ENCODE data around the gene ADIG. TPM values are rescaled to one million over a fixed set of nuclear protein-coding genes. Genes with fewer than 3 reads are reported as not detected.

Gene ADIG
- not detected in 2 replicates for total RNA-seq

GRCh38 chr20:38581013-38581412, at the start of gene ADIG:
Gene ADIG, plus strand, starts transcription at chr20:38581197. Its CDS starts 54 bp downstream, at chr20:38581251.

GRCh38 chr20:38601216-38602184, 20.5 kb downstream of the ADIG start, which contains the start of gene ARHGAP40:
Gene ARHGAP40, plus strand, starts transcription at chr20:38601809.

Other genes starting within 250 kb of the ADIG start
- gene LBP, start 234.7 kb upstream of the ADIG start, total RNA-seq, result 1.1 TPM in 1 of 2 replicates, not detected in the other
- gene SNHG17, start 145.9 kb upstream of the ADIG start, total RNA-seq, result 22.9 and 42.4 TPM in 2 replicates
- gene RALGAPB, start 108.4 kb upstream of the ADIG start, total RNA-seq, result 14.1 and 19.3 TPM in 2 replicates
- not detected in 2 replicates for gene ARHGAP40, start 20.6 kb downstream of the ADIG start, total RNA-seq
- gene SLC32A1, start 143.3 kb downstream of the ADIG start, total RNA-seq, result not detected in 2 replicates
- gene ACTR5, start 167.3 kb downstream of the ADIG start, total RNA-seq, result 3.5 and 4.9 TPM in 2 replicates
- gene PPP1R16B, start 224.5 kb downstream of the ADIG start, total RNA-seq, result under 0.01 and 0.60 TPM in 2 replicates

All from pericardium fibroblast (primary cell).